Measurements from ENCODE around the gene PIEZO1. TPM values are rescaled to one million over a fixed set of nuclear protein-coding genes. Genes with fewer than 3 reads are reported as not detected.

Gene PIEZO1
- total and polyA plus RNA-seq, 9 of the 15 experiments (the other 6 are each of a cell fraction or from before 2014, with no cell fraction given): 3.6 to 432 (median 131) TPM

- H3K4me3 ChIP-seq: no peak overlapping the region
- DNase-seq (ENCODE audit: extremely low read depth in 1 of 4, low spot score in 3 of 4) (no peak), FAIRE-seq (peak; percentile 69), ATAC-seq (no peak)
- BruUV-seq (replicated peaks): no TSS peak
- H3K27me3 ChIP-seq (ENCODE audit: control insufficient read depth in 2 of 2, insufficient read depth in 2 of 2, low read length in 2 of 2): no peaks in the 10 kb centered on the region
- peaks cover 58% of the 10 kb centered on the region; the same call in 2 of the 3 replicates for H3K36me3 ChIP-seq (ENCODE audit: control insufficient read depth, insufficient read depth, low read length)
- H3K9me3 ChIP-seq (replicated peaks; ENCODE audit: control insufficient read depth, insufficient read depth, low read depth, low read length): no peaks in the 10 kb centered on the region
- 62% methylated on average over 26 of the region's 26 CpGs for WGBS (ENCODE audit: insufficient coverage, low coverage, missing lambda C conversion rate)
- ChIA-PET CTCF (ENCODE audit: low intra/inter-chr PET ratio) (no interaction called here), POLR2A (interaction anchor here (0.6 to 2.2 kb wide), 4 partner anchors 13 to 130 kb away, joined by 3 to 12 read pairs (median 3); no protein-coding TSS in a partner anchor)
- H3K79me2 ChIP-seq (ENCODE audit: control insufficient read depth, insufficient read depth, low read length): peaks cover 75% of the 10 kb centered on the region
- peak overlapping the region in 1 of 2 experiments; percentile 88; a peak in 2 of 4 replicates for H3K9ac ChIP-seq (ENCODE audit: insufficient read depth in 1 of 2, low read depth in 2 of 2, low read length in 2 of 2)
- no peak overlapping the region for H3K4me2 ChIP-seq (ENCODE audit: insufficient read depth, low read length)
- in situ Hi-C loops (cut with MboI) (no loop called here), intact Hi-C loops (cut with micrococcal nuclease) (no loop called here)
- H3K4me1 ChIP-seq (replicated peaks in 1 of 2; ENCODE audit: control insufficient read depth in 2 of 2, insufficient read depth in 2 of 2, low read length in 2 of 2): peaks cover 16 to 82% of the 10 kb centered on the region in 2 experiments
- H3K9me1 ChIP-seq (ENCODE audit: control insufficient read depth, insufficient read depth, low read length): peaks cover 3% of the 10 kb centered on the region
- peaks cover 11% of the 10 kb centered on the region; the same call in 1 of the 2 replicates for H4K20me1 ChIP-seq (replicated peaks; ENCODE audit: control insufficient read depth, insufficient read depth, low read length)
- no peak overlapping the region for H2AFZ ChIP-seq (ENCODE audit: low read depth, low read length)
- no peak overlapping the region for H3K27ac ChIP-seq (ENCODE audit: extremely low read depth, low read depth, low read length)
- TF ChIP-seq TEAD1 (CRISPR knock-in tag; IDR thresholded peaks at IDR 0.05) (no peak), EGR1 (conservative IDR thresholded peaks at IDR 0.05) (peak; percentile 60), ZNF707 (CRISPR knock-in tag; conservative IDR thresholded peaks at IDR 0.05) (no peak), RBM25 (IDR thresholded peaks at IDR 0.05; ENCODE audit: low read depth, low read length, severe bottlenecking) (no peak), CUX1 (CRISPR knock-in tag; IDR thresholded peaks at IDR 0.05) (no peak), PHB2 (IDR thresholded peaks at IDR 0.05; ENCODE audit: low read depth) (no peak), KDM1A (IDR thresholded peaks at IDR 0.05) (no peak), ZKSCAN8 (CRISPR knock-in tag; IDR thresholded peaks at IDR 0.05) (no peak), TSC22D4 (tag; IDR thresholded peaks at IDR 0.05) (no peak), FOXP4 (CRISPR knock-in tag; IDR thresholded peaks at IDR 0.05; ENCODE audit: borderline replicate concordance) (no peak), KLF1 (tag; IDR thresholded peaks at IDR 0.05) (no peak), MXD1 (CRISPR knock-in tag; IDR thresholded peaks at IDR 0.05; ENCODE audit: borderline replicate concordance, poor library complexity, severe bottlenecking) (no peak), CBX3 (IDR thresholded peaks at IDR 0.05; ENCODE audit: borderline replicate concordance in 1 of 2, low read length in 2 of 2) (no peak), DACH1 (IDR thresholded peaks at IDR 0.05; ENCODE audit: partially characterized antibody) (no peak)
These were observed 81.3 kb downstream of the PIEZO1 start for GRCh38 chr16:88703486-88704309.
